DOHH2 (cell line): ENCODE measurements around the gene SETDB1.

Experiments
- H3F3A ChIP-seq: fragments of 200-600 bp; sonication (generic), shearing (Covaris generic); 2 replicates; pipeline ENCODE4 v1.6.0; 2016; ENCODE audit warnings: antibody characterized with exemption, mild to moderate bottlenecking; ENCODE audit not compliant: control insufficient read depth, insufficient read depth
- H3K27ac ChIP-seq: fragments of 200-600 bp; sonication (generic); 2 replicates; pipeline ENCODE4 v1.5.1; 2014; ENCODE audit warnings: low read depth, mild to moderate bottlenecking, low read length, moderate library complexity
- H3K27me3 ChIP-seq: fragments of 200-600 bp; sonication (generic); 2 replicates; pipeline ENCODE4 v1.6.1; 2014; ENCODE audit warnings: mild to moderate bottlenecking, low read length, mixed read lengths; ENCODE audit not compliant: control insufficient read depth
- H3K36me3 ChIP-seq: fragments of 200-600 bp; sonication (generic); 2 replicates; pipeline ENCODE4 v1.6.1; 2014; ENCODE audit warnings: mild to moderate bottlenecking, low read length, moderate library complexity, mixed read lengths; ENCODE audit not compliant: control insufficient read depth
- H3K4me1 ChIP-seq: fragments of 200-600 bp; sonication (generic); 2 replicates; pipeline ENCODE4 v1.6.1; 2014; ENCODE audit warnings: mild to moderate bottlenecking, low read length, mixed read lengths; ENCODE audit not compliant: control insufficient read depth
- H3K4me2 ChIP-seq: fragments of 200-600 bp; sonication (generic); 2 replicates; pipeline ENCODE4 v1.6.0; 2014; ENCODE audit warnings: mild to moderate bottlenecking, low read length, moderate library complexity
- H3K4me3 ChIP-seq: fragments of 200-600 bp; sonication (generic); 2 replicates; pipeline ENCODE4 v1.5.1; 2014; ENCODE audit warnings: mild to moderate bottlenecking, low read length, mixed read lengths
- H3K79me2 ChIP-seq: fragments of 200-600 bp; sonication (generic); 2 replicates; pipeline ENCODE4 v1.6.1; 2014; ENCODE audit warnings: mild to moderate bottlenecking, low read length, mixed read lengths; ENCODE audit not compliant: control insufficient read depth
- H3K9me2 ChIP-seq: fragments of 200-600 bp; sonication (generic); replicated peaks from 2 replicates; pipeline ENCODE4 v1.6.1; 2014; ENCODE audit warnings: mild to moderate bottlenecking, low read length, mixed read lengths; ENCODE audit not compliant: control insufficient read depth
- H3K9me3 ChIP-seq: fragments of 200-600 bp; sonication (generic); 2 replicates; pipeline ENCODE4 v1.6.1; 2014; ENCODE audit warnings: antibody characterized with exemption, low read length, mixed read lengths; ENCODE audit not compliant: control insufficient read depth, insufficient read depth
- H4K20me1 ChIP-seq: fragments of 200-600 bp; sonication (generic); 2 replicates; pipeline ENCODE4 v1.6.0; 2014; ENCODE audit warnings: low read depth, mild to moderate bottlenecking, antibody characterized with exemption, low read length, moderate library complexity; ENCODE audit not compliant: control insufficient read depth, insufficient read depth
- EZH2phosphoT487 ChIP-seq: fragments of 200-600 bp; sonication (generic); IDR thresholded peaks from 2 replicates; pipeline ENCODE4 v1.6.1; 2017; ENCODE audit warnings: borderline replicate concordance, mild to moderate bottlenecking, antibody characterized with exemption, low read length, moderate library complexity, mixed read lengths
- TF ChIP-seq, protein P1 (sequence below): fragments of 200-600 bp; sonication (generic); IDR thresholded peaks from one replicate; pipeline ENCODE4 v1.5.1; 2014; ENCODE audit warnings: antibody characterized with exemption, mild to moderate bottlenecking, low read depth, low read length; ENCODE audit not compliant: poor library complexity, severe bottlenecking

The SETDB1 gene

DNA sequence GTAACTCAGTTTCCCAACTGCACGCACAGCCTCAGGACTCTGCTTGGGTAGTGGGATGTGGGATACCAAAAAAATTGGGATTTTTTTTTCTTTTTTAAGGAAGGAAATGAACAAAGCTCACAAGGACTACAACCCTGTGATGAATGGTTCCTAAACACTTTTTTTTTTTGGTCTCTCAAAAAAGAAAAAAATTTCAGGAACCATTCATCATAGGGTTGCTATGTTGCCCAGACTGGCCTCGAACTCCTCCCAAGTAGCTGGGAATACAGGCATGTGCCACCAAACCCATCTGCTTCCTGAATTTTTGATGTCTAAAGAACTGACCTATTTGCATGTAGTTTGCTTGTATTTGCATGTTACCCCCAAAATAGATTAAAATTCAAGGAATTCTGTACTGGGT, 73.8 kb downstream of the SETDB1 start:
- Histone ChIP-seq H3K36me3 (no peaks in the 10 kb centered on the region), H3K9me3 (no peaks in the 10 kb centered on the region), H3K4me2 (no peak overlapping the region), H3K27ac (no peak overlapping the region), H3F3A (no peaks in the 10 kb centered on the region), H4K20me1 (no peaks in the 10 kb centered on the region), H3K79me2 (no peaks in the 10 kb centered on the region), H3K27me3 (no peaks in the 10 kb centered on the region), H3K4me3 (no peak overlapping the region), H3K9me2 (no peaks in the 10 kb centered on the region), H3K4me1 (peaks cover 21% of the 10 kb centered on the region)
- TF ChIP-seq EZH2phosphoT487 = no peak
- TF ChIP-seq, protein P1, sequence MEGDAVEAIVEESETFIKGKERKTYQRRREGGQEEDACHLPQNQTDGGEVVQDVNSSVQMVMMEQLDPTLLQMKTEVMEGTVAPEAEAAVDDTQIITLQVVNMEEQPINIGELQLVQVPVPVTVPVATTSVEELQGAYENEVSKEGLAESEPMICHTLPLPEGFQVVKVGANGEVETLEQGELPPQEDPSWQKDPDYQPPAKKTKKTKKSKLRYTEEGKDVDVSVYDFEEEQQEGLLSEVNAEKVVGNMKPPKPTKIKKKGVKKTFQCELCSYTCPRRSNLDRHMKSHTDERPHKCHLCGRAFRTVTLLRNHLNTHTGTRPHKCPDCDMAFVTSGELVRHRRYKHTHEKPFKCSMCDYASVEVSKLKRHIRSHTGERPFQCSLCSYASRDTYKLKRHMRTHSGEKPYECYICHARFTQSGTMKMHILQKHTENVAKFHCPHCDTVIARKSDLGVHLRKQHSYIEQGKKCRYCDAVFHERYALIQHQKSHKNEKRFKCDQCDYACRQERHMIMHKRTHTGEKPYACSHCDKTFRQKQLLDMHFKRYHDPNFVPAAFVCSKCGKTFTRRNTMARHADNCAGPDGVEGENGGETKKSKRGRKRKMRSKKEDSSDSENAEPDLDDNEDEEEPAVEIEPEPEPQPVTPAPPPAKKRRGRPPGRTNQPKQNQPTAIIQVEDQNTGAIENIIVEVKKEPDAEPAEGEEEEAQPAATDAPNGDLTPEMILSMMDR = no peak

DNA sequence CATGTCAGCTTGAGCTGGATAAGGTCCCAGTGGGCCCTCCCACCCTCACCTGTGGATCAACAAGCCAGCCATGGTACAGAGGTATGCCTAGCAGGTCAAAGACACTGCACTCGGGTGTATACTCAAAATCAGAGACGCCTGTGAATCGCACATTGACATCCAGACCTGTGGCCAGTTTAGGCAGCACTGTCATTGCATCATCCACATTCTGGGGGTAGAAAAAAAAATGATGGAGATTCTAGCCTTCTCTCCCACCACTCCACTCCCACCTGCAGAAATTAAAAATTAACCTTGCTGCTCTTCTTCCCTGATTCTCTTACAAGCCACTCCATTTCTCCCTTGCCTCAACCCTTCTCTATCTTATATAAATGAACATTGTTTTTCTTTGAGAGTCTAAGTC, 74.2 kb downstream of the SETDB1 start:
- Histone ChIP-seq H4K20me1 (no peaks in the 10 kb centered on the region), H3K9me3 (no peaks in the 10 kb centered on the region), H3K79me2 (no peaks in the 10 kb centered on the region), H3K36me3 (no peaks in the 10 kb centered on the region), H3F3A (no peaks in the 10 kb centered on the region), H3K9me2 (no peaks in the 10 kb centered on the region), H3K4me3 (no peak overlapping the region), H3K27me3 (no peaks in the 10 kb centered on the region), H3K27ac (no peak overlapping the region), H3K4me2 (no peak overlapping the region), H3K4me1 (peaks cover 23% of the 10 kb centered on the region)
- no peak for TF ChIP-seq EZH2phosphoT487
- TF ChIP-seq, protein P1 = no peak

DNA sequence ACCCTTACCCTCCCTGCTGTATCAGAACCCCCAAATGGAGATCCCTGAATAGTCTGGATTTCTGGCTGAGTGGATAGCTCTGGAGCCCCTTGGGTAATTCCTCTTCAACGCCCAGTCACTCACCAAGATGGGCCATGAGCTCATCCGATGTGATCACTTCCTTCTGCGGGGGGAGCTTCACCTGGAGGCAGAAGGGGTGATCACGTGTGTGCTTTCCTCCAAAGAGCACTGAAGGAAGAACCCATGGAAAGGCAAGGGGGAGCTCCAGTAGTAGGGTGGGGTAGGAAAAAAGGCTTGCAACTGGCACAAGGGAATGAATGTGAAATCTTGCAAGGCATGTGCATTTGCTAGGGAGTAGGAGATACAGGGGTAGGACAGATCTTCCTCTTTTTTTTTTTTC, 75.4 kb downstream of the SETDB1 start:
- Histone ChIP-seq H3K27ac (no peak overlapping the region), H3K4me1 (peaks cover 35% of the 10 kb centered on the region), H3K27me3 (no peaks in the 10 kb centered on the region), H3K9me3 (no peaks in the 10 kb centered on the region), H4K20me1 (no peaks in the 10 kb centered on the region), H3K36me3 (no peaks in the 10 kb centered on the region), H3K79me2 (no peaks in the 10 kb centered on the region), H3K4me3 (no peak overlapping the region), H3F3A (no peaks in the 10 kb centered on the region), H3K9me2 (no peaks in the 10 kb centered on the region), H3K4me2 (no peak overlapping the region)
- TF ChIP-seq EZH2phosphoT487 = no peak
- TF ChIP-seq, protein P1 = no peak

DNA sequence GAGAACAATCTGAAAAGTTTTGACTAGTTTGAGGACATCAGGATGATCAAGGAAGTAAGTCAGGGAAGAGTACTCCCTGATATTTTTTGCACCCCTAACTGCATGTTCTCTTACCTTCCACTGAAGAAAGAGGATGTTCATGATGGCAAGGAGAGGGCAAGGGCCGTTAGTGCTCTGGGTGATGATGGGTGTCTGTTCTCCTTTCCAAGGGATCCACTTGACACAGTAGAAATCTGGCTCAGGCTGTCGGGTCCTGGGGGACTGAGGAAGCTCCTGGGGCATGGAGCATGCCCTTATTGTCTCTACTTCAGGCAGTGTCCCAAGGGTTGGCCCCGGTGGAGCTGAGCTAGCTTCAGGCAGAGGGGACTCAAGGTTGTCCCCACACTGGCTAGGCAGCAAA, 75.9 kb downstream of the SETDB1 start:
- no peak overlapping the region for H3K4me2 ChIP-seq
- no peaks in the 10 kb centered on the region for H4K20me1 ChIP-seq
- H3K9me3 ChIP-seq = no peaks in the 10 kb centered on the region
- H3K4me3 ChIP-seq = no peak overlapping the region
- H3K36me3 ChIP-seq = no peaks in the 10 kb centered on the region
- H3K4me1 ChIP-seq = peaks cover 40% of the 10 kb centered on the region
- no peaks in the 10 kb centered on the region for H3K27me3 ChIP-seq
- H3F3A ChIP-seq = no peaks in the 10 kb centered on the region
- no peaks in the 10 kb centered on the region for H3K9me2 ChIP-seq
- no peaks in the 10 kb centered on the region for H3K79me2 ChIP-seq
- TF ChIP-seq EZH2phosphoT487 = no peak
- TF ChIP-seq, protein P1 = no peak
- no peak overlapping the region for H3K27ac ChIP-seq
